Measurements from ENCODE around the gene BMP2K. TPM values are rescaled to one million over a fixed set of nuclear protein-coding genes. Genes with fewer than 3 reads are reported as not detected.
"Not testable (repeated sequence)": the region's sequence is repeated elsewhere in the genome, so short reads cannot be mapped to it uniquely, and the experiment has no call there.

Gene BMP2K
- total RNA-seq, 6 donors from 2014 or later: 34.2 to 50.3 (median 42.1) TPM

DNA sequence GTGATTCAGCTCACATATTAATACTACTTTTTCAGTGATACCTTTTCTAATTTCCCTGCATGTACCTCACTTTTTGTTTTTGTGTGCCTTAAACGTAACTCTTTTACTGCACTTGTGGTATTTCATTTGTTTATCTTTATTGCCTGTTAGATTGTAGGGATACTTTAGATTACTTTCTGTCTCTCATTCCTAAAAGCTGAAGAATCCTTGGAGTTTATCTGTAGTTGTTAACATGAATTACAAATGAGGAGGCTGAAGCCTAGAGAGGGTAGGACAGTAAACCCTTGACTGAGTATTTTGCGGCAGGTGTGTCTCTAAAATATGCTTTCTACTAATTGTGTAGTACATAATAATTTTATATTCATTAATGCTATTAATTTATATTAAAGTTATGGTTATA lies 34.9 kb downstream of the BMP2K start:
- Histone ChIP-seq H3K27ac (no peak overlapping the region), H3K4me3 (no peak overlapping the region), H3K36me3 (no peaks in the 10 kb centered on the region), H3K9me3 (peaks cover 0 to 7% (median 3%) of the 10 kb centered on the region in 4 donors), H3K27me3 (no peaks in the 10 kb centered on the region), H3K4me1 (no peaks in the 10 kb centered on the region)
- DNase-seq (no peak), ATAC-seq (ENCODE audit: low FRiP score in 2 of 2) (no peak)
- TF ChIP-seq EP300 (IDR thresholded peaks at IDR 0.05) (no peak), POLR2A (IDR thresholded peaks at IDR 0.05) (no peak), POLR2AphosphoS5 (IDR thresholded peaks at IDR 0.05) (no peak)
- TF ChIP-seq, protein P1, sequence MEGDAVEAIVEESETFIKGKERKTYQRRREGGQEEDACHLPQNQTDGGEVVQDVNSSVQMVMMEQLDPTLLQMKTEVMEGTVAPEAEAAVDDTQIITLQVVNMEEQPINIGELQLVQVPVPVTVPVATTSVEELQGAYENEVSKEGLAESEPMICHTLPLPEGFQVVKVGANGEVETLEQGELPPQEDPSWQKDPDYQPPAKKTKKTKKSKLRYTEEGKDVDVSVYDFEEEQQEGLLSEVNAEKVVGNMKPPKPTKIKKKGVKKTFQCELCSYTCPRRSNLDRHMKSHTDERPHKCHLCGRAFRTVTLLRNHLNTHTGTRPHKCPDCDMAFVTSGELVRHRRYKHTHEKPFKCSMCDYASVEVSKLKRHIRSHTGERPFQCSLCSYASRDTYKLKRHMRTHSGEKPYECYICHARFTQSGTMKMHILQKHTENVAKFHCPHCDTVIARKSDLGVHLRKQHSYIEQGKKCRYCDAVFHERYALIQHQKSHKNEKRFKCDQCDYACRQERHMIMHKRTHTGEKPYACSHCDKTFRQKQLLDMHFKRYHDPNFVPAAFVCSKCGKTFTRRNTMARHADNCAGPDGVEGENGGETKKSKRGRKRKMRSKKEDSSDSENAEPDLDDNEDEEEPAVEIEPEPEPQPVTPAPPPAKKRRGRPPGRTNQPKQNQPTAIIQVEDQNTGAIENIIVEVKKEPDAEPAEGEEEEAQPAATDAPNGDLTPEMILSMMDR (IDR thresholded peaks at IDR 0.05): no peak
- 90 to 92% methylated on average over 2 of the region's 2 CpGs for WGBS, 2 donors

DNA sequence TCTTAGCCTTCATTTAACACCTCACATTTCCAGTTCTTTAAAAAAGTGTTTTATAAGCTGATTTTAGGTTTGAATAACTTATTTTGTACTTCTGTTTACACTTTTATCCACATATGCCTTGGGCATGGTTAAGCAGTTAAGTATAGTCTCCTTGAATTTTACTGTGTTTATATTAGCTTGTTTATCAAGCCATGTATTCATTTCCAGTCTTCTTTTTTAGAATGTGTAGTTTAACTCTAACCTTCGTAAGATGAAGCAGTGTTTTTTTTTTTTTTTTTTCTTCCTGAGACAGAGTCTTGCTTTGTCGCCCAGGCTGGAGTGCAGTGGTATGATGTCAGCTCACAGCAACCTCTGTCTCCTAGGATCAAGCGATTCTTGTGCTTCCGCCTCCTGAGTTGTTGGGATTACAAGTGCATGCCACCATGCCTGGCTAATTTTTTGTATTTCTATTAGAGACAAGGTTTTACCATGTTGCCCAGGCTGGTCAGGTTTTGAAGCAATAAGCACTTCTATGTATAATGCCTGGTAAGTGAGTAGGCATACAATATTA lies 42.5 kb downstream of the BMP2K start:
- ATAC-seq (ENCODE audit: low FRiP score in 2 of 2): no peak
- no peak overlapping the region for H3K27ac ChIP-seq
- no peaks in the 10 kb centered on the region for H3K36me3 ChIP-seq
- no peaks in the 10 kb centered on the region for H3K9me3 ChIP-seq
- WGBS, 2 donors: 79 to 92% methylated on average over 4 of the region's 4 CpGs
- no peak overlapping the region for H3K4me3 ChIP-seq
- H3K27me3 ChIP-seq: no peaks in the 10 kb centered on the region
- TF ChIP-seq EP300 (IDR thresholded peaks at IDR 0.05) (no peak), POLR2AphosphoS5 (IDR thresholded peaks at IDR 0.05) (no peak), POLR2A (IDR thresholded peaks at IDR 0.05) (no peak)
- TF ChIP-seq, protein P1 (IDR thresholded peaks at IDR 0.05): no peak
- H3K4me1 ChIP-seq: no peaks in the 10 kb centered on the region
- DNase-seq: no peak

DNA sequence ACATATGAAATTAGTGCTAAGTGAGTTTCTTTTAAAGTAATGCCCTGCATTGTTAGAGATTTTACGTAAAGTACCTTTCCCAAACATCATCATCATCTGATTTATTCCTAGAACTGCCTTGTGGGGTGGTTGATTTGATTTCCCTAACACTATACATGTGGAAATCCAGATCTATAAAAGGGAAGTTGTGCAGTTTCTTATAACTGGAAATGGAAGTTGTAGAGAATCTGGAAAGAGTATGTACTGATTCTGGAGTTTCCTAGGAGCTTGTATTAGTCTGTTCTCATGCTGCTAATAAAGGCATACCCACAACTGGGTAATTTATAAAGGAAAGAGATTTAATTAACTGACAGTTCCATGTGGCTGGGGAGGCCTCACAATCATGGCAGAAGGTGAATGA lies 47.9 kb downstream of the BMP2K start:
- H3K4me3 ChIP-seq: no peak overlapping the region
- ATAC-seq (ENCODE audit: low FRiP score in 2 of 2): no peak
- no peak for DNase-seq
- no peak overlapping the region for H3K27ac ChIP-seq
- 91 to 92% methylated on average over 1 of the region's 1 CpG for WGBS, 2 donors
- H3K9me3 ChIP-seq: no peaks in the 10 kb centered on the region
- TF ChIP-seq POLR2AphosphoS5 (IDR thresholded peaks at IDR 0.05): no peak
- TF ChIP-seq POLR2A (IDR thresholded peaks at IDR 0.05): no peak
- TF ChIP-seq EP300 (IDR thresholded peaks at IDR 0.05): no peak
- TF ChIP-seq, protein P1 (IDR thresholded peaks at IDR 0.05): no peak
- no peaks in the 10 kb centered on the region for H3K4me1 ChIP-seq
- H3K27me3 ChIP-seq: no peaks in the 10 kb centered on the region
- peaks cover 0 to 26% (median 12%) of the 10 kb centered on the region in 4 donors for H3K36me3 ChIP-seq

DNA sequence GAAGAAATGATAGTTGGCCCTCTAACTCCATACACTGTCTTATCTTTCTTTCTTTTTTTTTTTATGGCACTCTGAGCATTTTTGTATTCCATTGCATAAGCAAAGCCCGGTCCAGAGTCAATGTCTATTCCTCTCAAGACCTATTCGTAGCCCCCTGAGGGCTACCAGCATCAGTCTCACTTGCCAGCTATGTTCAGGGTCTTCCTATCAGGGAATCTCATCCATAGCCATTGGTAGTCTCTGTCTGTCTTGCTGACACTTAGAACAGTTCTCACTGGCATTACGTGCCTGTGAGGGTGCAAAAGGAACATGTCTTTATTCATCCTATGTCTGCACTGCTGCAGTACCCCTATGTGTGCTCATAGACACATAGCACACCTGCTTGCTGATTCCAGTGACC lies 51.0 kb downstream of the BMP2K start:
- Histone ChIP-seq H3K27me3 (no peaks in the 10 kb centered on the region), H3K27ac (no peak overlapping the region), H3K9me3 (no peaks in the 10 kb centered on the region), H3K4me3 (no peak overlapping the region), H3K4me1 (no peaks in the 10 kb centered on the region), H3K36me3 (peaks cover 0 to 29% (median 12%) of the 10 kb centered on the region in 4 donors)
- ATAC-seq (ENCODE audit: low FRiP score in 2 of 2) (no peak), DNase-seq (no peak)
- TF ChIP-seq EP300 (IDR thresholded peaks at IDR 0.05) (no peak), POLR2AphosphoS5 (IDR thresholded peaks at IDR 0.05) (no peak), POLR2A (IDR thresholded peaks at IDR 0.05) (no peak)
- TF ChIP-seq, protein P1 (IDR thresholded peaks at IDR 0.05): no peak
- 91 to 93% methylated on average over 3 of the region's 3 CpGs for WGBS, 2 donors

DNA sequence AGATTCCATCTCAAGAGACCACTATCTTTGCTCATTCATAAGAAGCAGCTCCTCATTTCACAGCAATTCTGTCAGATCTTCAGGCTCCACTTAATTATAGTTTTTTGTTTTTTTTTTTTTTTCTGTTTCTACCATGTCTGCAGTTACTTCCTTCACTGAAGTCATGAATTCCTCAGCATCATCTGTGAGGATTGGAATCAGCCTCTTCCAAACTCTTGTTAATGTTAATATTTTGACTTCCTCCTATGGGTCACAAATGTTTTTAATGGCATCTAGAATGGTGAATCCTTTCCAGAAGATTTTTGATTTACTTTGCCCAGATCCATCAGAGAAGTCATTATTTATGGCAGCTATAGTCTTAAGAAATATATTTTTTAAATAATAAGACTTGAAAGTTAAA lies 53.1 kb downstream of the BMP2K start:
- no peak for DNase-seq
- Histone ChIP-seq H3K4me1 (no peaks in the 10 kb centered on the region), H3K27me3 (no peaks in the 10 kb centered on the region), H3K9me3 (no peaks in the 10 kb centered on the region), H3K36me3 (peaks cover 0 to 29% (median 12%) of the 10 kb centered on the region in 4 donors), H3K27ac (no peak overlapping the region), H3K4me3 (no peak overlapping the region)
- TF ChIP-seq POLR2AphosphoS5 (IDR thresholded peaks at IDR 0.05) (no peak), POLR2A (IDR thresholded peaks at IDR 0.05) (no peak), EP300 (IDR thresholded peaks at IDR 0.05) (no peak)
- no peak for ATAC-seq (ENCODE audit: low FRiP score in 2 of 2)

DNA sequence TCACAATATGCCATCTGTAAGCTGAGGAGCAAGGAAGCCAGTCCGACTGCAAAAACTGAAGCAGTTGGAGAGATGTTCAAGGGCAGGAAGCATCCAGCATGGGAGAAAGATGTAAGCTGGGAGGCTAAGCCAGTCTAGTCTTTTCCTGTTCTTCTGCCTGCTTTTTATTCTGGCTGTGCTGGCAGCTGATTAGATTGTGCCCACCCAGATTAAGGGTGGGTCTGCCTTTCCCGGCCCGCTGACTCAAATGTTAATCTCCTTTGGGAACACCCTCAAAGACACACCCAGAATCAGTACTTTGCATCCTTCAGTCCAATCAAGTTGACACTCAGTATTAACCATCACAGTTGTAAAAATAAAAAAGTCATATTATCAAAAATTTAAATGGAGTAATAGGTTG lies 63.5 kb downstream of the BMP2K start:
- H3K36me3 ChIP-seq; DNase-seq; H3K27me3 ChIP-seq; H3K27ac ChIP-seq; ATAC-seq (ENCODE audit: low FRiP score in 2 of 2); H3K4me1 ChIP-seq; H3K4me3 ChIP-seq; H3K9me3 ChIP-seq: not testable (repeated sequence)
- 95 to 97% methylated on average over 3 of the region's 3 CpGs for WGBS, 2 donors

DNA sequence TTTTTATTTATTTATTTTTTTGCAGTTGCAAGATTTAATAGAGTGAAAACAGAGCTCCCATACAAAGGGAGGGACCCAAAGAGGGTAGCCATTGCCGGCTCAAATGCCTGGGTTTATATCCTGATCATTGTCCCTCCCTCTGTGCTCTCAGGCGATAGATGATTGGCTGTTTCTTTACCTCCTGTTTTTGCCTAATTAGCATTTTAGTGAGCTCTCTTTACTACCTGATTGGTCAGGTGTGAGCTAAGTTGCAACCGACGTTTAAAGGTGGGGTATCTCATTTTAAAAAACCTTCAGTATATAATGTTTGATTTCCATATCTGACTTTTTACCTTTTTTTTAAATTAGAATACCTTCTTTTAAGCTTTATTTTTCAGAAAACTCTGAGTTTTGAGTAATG lies 64.1 kb downstream of the BMP2K start:
- not testable (repeated sequence) for H3K27me3 ChIP-seq; H3K4me1 ChIP-seq; H3K27ac ChIP-seq; DNase-seq; H3K9me3 ChIP-seq; H3K4me3 ChIP-seq; ATAC-seq (ENCODE audit: low FRiP score in 2 of 2); H3K36me3 ChIP-seq
- 93 to 97% methylated on average over 4 of the region's 4 CpGs for WGBS, 2 donors
